Neural cell (in vitro differentiated cells): ENCODE results near the gene CTU1.

ENCODE experiments used
- CTCF ChIP-seq: fragments of 450-650 bp; IDR thresholded peaks from 2 replicates; pipeline ENCODE4 v1.5.1; 2014; ENCODE audit warnings: antibody characterized with exemption, mild to moderate bottlenecking, moderate library complexity; ENCODE audit not compliant: poor library complexity, severe bottlenecking
- MXI1 ChIP-seq: fragments of 450-650 bp; conservative IDR thresholded peaks from 2 replicates; pipeline ENCODE4 v1.6.1; 2014; ENCODE audit warnings: antibody characterized with exemption, mild to moderate bottlenecking; ENCODE audit not compliant: poor library complexity, severe bottlenecking
- POLR2AphosphoS5 ChIP-seq: IDR thresholded peaks from 2 replicates; pipeline ENCODE4 v1.6.1; 2012

- no peak for TF ChIP-seq POLR2AphosphoS5
- TF ChIP-seq CTCF, result no peak
- no peak for TF ChIP-seq MXI1
Observed at GRCh38 chr19:51102991-51103390, 5.2 kb downstream of the CTU1 start.
